ENCODE measurements around the gene XPR1.

DNA sequence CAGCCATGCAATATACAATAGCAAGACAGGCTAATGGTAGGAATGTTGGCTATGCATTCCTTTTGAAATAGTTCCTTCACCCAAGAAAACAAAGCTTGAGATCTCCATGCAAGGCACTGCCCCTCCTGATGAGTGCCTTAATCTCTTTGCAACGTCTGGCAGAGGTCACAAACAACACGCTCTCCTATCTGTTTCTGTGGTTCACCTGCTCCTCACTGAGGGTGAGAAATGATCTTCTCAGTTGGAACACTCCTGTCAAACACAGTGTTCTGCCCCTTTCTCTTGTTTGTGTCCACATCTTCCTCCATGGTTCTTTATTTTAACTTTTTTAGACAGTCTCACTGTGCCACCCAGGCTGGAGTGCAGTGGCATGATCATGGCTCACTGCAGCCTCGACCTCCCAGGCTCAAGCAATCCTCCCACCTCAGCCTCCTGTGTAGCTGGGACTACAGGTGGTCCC lies 21.2 kb upstream of the XPR1 start:
- TF ChIP-seq TCF7L2 (IDR thresholded peaks at IDR 0.05; ENCODE audit: low read depth, low read length) (no peak), POLR2AphosphoS5 (IDR thresholded peaks at IDR 0.05; ENCODE audit: low read depth, low read length) (no peak)
- TF ChIP-seq, protein P1, sequence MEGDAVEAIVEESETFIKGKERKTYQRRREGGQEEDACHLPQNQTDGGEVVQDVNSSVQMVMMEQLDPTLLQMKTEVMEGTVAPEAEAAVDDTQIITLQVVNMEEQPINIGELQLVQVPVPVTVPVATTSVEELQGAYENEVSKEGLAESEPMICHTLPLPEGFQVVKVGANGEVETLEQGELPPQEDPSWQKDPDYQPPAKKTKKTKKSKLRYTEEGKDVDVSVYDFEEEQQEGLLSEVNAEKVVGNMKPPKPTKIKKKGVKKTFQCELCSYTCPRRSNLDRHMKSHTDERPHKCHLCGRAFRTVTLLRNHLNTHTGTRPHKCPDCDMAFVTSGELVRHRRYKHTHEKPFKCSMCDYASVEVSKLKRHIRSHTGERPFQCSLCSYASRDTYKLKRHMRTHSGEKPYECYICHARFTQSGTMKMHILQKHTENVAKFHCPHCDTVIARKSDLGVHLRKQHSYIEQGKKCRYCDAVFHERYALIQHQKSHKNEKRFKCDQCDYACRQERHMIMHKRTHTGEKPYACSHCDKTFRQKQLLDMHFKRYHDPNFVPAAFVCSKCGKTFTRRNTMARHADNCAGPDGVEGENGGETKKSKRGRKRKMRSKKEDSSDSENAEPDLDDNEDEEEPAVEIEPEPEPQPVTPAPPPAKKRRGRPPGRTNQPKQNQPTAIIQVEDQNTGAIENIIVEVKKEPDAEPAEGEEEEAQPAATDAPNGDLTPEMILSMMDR (IDR thresholded peaks at IDR 0.05), result no peak
